HL-60/S4 treated with phorbol 12-myristate 13-acetate at 8.2 ng/mL for 4 days and 3 days (cell line): Measurements from ENCODE around the gene OR4C45.
"Not testable (repeated sequence)": the region's sequence is repeated elsewhere in the genome, so short reads cannot be mapped to it uniquely, and the experiment has no call there.

Experiments used
- in situ Hi-C: fragments of 300-500 bp; cut with MboI; formaldehyde crosslinking; loops from 2 replicates; pipeline ENCODE4 v1.15.0; 2022; ENCODE audit warnings: low sequenced_read_pairs

The OR4C45 gene

DNA sequence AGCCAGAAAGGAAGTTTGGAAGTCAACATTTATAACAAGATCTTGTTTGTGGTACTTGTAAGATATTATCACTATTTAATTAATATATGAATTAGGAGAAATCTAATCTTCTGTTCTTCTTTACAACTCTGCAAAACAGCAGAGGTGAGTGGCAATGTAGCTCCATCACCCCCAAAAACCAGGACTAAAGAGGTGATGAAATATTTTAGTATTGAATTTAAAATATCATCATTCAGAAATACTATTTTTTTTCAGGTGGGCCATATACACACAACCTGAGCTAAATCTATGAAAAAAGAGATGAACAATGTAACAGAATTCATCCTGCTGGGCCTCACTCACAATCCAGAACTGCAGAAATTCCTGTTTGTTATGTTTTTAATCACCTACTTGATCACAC lies at the start of gene OR4C45:
TSS of gene OR4C45 (plus strand) at position 301 of the 400 bp plus-strand sequence.
- in situ Hi-C loops, result no loop called here

DNA sequence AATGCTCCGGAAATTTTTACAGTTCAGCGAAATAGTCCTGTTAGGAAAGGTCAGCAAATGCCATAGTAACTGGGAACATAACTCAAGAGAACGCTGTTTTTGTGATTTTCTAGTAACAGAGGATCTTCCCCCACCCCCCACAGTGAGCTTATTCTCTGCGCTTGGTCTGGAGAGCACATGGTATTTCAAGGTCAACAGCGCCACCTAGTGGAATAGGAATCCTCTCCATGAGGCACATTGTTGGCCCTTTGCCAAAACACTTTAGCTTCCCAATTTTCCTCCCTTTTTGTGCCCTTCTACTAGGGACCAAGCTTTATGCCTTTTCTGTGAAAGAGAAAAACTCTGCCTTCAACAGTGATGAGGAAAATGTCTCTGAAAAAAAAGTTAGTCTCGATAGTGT lies 37.1 kb upstream of the OR4C45 start:
- in situ Hi-C loops, result no loop called here

DNA sequence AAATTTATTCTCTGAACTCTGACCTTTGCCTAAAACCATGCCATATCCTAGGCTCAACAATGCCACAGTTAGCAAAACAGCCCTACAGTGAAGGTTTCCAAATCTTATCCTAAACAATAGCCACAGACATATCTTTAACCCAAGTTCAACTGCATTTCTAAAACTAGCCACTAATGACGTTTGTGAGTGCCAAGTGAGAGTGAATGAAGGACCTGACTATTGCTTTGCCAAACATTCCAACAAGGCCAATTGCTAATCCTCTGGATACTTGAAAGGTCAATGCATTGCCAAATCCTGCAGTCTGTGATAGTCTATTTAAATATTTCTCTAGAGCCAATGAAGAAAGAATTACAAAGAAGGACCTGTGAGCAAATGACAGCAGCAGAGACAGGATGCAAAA lies 2.5 kb upstream of the OR4C45 start:
- in situ Hi-C loops, result no loop called here

DNA sequence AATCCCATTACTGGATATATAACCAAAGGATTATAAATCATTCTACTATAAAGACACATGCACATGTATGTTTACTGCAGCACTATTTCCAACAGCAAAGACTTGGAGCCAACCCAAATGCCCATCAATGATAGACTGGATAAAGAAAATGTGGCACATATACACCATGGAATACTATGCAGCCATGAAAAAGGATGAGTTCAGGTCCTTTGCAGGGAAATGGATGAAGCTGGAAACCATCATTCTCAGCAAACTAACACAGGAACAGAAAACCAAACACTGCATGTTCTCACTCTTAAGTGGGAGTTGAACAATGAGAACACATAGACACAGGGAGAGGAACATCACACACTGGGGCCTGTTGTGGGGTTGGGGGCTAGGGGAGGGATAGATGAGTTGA lies 3.6 kb downstream of the OR4C45 start:
- in situ Hi-C loops, result not testable (repeated sequence)

DNA sequence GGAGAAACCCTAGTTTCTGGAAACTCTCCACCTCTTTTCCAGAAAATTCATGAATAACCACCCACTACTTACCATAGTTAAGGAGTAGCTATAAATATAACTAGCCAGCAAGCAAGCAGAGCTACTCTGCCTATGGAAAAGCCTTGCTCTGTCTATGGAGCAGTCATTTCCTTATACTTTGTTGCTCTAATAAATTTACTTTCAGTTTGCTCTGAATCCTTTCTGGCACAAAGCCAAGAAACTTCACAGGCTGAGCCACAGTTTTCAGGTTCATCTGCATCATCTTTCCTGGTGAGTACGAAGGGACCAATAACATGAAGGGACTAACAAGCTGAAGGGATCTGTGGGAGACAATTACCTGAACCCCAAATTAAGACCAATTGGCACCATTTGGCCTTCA lies 4.6 kb downstream of the OR4C45 start:
- in situ Hi-C loops, result no loop called here

DNA sequence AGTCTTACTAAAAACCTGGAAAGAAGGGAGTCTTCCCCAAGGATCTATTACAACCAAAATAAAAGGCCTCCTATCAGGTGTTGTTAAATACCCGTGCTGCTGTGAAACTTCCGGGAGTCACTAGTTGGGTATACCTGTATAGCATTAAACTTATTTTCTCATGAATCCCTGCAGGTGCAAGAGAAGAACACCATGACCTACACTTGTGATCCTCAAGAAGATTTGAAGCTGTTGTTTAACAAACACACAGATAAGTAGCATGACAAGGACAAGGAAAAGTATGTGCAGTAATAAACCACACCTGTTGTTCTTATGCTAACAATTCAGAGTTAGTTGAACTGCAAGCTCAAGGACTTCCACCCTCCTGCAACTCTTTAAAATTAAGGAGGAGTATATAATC lies 12.0 kb downstream of the OR4C45 start:
- in situ Hi-C loops, result no loop called here

DNA sequence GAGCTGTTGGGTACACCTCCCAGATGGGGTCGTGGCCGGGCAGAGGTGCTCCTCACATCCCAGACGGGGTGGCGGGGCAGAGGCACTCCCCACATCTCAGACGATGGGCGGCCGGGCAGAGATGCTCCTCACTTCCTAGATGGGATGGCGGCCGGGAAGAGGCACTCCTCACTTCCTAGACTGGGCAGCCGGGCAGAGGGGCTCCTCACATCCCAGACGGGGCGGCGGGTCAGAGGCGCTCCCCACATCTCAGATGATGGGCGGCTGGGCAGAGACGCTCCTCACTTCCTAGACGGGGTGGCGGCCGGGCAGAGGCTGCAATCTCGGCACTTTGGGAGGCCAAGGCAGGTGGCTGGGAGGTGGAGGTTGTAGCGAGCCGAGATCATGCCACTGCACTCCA lies 30.4 kb downstream of the OR4C45 start:
- in situ Hi-C loops, result not testable (repeated sequence)

DNA sequence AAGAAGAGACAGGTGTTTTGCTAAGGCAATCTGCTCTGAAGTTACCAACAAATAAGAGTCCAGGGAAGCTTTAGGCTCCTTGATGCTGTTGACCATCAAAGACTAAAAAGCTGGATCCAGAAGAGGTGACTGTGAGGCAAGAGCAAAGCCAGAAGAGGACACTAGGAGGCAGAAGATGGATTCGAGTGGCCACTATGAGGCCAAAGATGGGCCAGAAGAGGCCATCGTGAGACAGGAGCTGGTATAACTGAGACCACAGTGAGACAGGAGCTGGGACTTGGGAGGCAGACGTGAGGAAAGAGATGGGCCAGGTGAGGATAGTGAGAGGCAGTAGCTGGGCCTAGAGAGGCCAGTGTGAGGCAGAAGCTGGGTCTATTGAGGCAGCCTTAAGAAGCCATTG lies 37.7 kb downstream of the OR4C45 start:
- in situ Hi-C loops, result no loop called here

DNA sequence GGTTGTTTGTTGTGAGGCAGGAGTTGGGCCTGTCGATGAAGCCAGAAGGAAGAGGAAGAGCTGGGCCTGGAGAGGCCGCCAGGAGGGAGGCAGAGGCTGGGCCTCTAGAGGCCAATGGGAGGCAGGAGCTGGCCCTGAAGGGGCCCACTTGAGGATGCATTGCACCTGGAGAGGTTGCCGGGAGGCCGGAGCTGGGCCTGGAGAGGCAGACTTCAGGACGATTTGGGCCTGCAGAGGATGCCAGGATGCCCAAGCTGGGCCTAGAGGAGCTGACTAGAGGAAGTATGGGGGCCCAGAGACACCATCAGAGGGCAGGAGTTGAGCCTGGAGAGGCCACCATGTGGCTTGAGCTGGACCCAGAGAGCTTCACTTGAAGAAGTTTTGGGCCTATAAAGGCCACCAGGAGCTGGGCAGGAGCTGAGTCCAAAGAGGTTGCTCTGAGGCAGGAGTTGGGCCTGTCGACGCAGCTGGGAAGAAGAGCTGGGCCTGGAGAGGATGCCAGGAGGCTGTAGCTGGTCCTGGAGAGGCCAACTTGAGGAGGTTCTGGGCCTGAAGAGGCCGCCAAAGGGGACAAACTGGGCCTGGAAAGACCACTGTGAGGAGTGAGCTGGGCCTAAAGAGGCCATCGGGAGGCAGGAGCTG lies 39.0 kb downstream of the OR4C45 start:
- in situ Hi-C loops, result no loop called here

DNA sequence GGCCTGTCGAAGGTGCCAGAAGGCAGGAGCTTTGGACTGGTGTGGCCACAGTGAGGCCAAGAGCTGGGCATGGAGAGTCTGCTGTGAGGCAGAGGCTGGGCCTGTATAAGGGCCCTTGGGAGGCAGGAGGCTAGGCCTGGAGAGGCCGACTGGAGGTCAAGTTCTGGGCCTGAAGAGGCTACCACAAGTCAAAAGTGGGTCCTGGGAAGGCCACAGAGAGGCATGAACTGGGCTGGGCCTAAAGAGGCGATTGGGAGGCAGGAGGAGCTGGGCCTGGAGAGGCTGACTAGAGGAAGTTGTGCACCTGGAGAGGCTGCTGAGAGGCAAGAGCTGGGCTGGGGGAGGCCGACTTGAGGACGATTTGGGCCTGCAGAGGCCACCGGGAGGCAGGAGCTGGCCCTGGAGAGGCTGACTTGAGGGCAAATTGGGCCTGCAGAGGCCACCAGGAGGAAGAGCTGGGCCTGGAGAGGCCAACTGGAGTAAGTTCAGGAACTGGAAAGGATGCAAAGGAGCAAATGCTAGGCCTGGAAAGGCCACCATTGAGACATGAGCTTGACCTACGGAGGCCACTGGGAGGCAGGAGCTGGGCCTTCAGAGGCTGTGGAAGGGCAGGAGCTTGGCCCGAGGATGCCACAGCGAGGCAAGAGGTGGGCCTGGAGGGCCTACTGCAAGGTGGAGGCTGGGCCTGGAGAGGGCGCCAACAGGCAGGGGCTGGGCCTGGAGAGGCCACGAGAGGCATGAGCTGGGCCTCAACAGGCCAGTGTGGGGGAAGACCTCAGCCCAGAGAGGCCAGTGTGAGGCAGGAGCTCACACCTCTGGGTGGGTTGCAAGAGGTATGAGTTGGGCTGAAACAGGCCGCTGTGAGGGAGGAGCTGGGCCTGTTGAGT lies 39.8 kb downstream of the OR4C45 start:
- in situ Hi-C loops, result no loop called here

DNA sequence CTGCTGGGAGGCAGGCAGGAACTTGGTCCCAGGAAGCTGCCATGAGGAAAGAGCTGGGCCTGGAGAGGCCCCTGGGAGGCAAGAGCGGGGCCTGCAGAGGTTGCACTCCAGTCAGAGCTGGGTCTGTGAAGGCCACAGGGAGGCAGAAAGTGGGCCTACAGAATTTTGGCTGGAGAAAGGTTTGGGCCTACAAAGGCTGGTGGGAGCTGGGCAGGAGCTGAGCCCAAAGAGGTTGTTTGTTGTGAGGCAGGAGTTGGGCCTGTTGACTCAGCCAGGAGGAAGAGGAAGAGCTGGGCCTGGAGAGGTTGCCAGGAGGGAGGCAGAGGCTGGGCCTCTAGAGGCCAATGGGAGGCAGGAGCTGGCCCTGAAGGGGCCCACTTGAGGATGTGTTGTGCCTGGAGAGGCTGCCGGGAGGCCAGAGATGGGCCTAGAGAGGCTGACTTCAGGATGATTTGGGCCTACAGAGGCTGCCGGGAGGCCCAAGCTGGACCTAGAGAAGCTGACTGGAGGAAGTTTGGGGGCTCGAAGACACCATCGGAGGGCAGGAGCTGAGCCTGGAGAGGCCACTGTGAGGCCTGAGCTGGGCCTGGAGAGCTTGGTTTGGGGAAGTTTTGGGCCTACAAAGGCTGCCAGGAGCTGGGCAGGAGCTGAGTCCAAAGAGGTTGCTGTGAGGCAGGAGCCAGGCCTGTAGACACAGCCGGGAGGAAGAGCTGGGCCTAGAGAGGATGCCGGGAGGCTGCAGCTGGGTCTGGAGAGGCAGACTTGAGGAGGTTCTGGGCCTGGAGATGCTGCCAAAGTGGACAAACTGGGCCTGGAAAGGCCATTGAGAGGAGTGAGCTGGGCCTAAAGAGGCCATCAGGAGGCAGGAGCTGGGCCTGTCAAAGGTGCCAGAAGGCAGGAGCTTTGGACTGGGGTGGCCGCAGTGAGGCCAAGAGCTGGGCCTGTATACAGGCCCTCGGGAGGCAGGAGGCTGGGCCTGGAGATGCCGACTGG lies 40.7 kb downstream of the OR4C45 start:
- in situ Hi-C loops, result no loop called here

DNA sequence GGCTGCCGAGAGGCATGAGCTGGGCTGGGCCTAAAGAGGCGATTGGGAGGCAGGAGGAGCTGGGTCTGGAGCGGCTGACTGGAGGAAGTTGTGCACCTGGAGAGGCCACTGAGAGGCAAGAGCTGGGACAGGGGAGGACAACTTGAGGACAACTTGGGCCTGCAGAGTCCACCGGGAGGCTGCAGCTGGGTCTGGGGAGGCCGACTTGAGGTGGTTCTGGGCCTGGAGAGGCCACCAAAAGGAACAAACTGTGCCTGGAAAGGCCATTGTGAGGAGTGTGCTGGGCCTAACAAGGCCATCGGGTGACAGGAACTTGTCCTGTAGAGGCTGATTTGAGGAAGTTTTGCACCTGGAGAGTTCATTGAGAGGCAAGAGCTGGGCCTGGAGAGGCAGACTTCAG lies 41.5 kb downstream of the OR4C45 start:
- in situ Hi-C loops, result no loop called here

DNA sequence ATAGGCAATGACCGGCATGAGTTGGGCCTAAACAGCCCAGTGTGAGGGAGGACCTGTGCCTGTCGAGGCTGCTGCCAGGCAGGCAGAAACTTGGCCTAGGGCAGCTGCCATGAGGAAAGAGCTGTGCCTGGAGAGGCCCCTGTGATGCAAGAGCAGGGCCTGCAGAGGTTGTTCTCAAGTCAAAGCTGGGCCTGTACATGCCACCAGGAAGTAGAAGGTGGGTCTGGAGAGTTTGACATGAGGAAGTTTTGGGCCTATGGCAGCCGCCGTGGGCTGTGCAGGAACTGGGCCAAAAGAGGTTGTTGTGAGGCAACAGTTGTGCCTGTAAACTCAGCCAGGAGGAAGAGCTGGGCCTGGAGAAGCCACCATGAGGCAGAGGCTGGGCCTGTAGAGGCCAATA lies 43.2 kb downstream of the OR4C45 start:
- in situ Hi-C loops, result no loop called here

DNA sequence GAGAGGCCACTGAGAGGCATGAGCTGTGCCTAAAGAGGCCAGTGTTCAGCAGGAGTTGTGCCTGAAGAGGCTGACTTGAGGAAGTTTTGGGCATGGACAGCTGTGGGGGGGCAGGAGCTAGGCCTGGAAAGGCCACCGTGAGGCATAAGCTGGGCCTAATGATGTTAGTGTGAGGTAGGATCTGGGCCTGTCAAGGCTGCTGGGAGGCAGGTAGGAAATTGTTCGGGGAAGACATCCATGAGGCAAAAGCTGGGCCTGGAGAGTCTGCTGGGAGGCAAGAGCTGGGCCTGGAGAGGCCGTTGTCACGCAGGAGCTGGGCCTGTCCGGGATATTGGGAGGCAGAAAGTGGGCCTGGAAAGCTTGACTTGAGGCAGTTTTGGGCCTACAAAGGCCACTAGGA lies 44.9 kb downstream of the OR4C45 start:
- in situ Hi-C loops, result no loop called here

DNA sequence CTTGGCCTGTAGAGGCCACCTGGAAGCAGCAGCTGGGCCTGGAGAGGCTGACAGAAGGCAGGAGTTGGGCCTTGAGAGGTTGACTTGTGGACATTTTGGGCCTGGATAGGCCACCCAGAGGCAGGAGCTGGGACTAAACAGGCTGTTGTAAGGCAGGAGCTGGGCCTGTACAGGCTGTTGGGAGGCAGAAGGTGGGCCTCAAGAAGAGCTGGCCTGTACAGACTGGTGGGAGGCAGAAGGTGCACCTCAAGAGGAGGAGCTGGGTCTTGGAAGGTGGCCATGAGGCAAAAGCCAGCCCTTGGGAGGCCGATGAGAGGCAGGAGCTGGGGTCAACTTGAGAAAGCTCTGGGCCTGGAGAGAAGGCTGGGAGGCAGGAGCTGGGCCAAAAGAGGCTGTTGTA lies 45.3 kb downstream of the OR4C45 start:
- in situ Hi-C loops, result no loop called here

DNA sequence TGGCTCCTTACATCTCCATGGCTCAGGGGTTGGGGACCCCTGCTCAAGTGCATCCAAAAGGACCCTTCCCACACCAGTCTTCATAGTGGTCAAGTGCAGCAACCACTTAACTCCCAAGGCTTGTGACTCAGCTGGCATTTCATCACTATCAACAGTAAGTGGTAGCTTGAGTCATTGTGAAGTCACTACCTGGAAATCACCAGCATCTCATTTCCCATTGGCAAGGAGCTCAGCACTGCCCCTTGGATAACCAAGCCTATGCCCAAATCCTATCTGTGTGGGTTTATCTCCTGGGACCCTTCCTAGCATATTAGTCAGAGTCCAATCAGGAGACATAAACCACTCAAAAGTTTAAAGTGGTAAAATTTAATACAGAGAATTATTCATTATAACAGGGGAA lies 46.3 kb downstream of the OR4C45 start:
- in situ Hi-C loops, result not testable (repeated sequence)

DNA sequence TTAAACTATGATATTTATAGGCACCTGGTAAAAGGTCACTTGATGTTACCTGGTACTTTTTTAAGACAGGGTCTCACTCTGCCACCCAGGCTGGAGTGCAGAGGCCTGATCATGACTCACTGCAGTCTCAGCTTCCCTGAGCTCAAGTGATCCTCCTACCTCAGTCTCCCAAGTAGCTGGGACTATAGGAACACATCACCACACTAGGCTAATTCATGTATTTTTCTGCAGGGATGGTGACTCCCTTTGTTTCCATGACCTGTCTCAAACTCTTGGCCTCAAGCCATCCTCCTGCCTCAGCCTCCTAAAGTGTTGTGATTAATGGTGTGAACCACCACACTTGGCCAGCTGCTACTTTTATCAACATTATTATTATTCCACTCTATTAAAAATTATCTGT lies 47.6 kb downstream of the OR4C45 start:
- in situ Hi-C loops, result no loop called here
